Activated CD4-positive, alpha-beta T cell treated with anti-CD3 and anti-CD28 coated beads, Interleukin-2, amount 10 ng/mL, durations not matched to agents 7 days and 5 days (primary cell): ENCODE data around the gene SQOR. TPM values are rescaled to one million over a fixed set of nuclear protein-coding genes. Genes with fewer than 3 reads are reported as not detected.
"Not testable (repeated sequence)": the region's sequence is repeated elsewhere in the genome, so short reads cannot be mapped to it uniquely, and the experiment has no call there.

Experiments used
- CTCF ChIA-PET: fragments of 350-600 bp; sonication (Branson Sonifier 250); formaldehyde crosslinking; loops from one replicate; lab custom pipeline; 2021; ENCODE audit warnings: antibody characterized with exemption; lab: Charles Lee
- POLR2A ChIA-PET: fragments of 350-600 bp; sonication (Branson Sonifier 250); formaldehyde crosslinking; loops from one replicate; lab custom pipeline; 2021; ENCODE audit warnings: antibody characterized with exemption; lab: Charles Lee
- DNase-seq: peaks from one replicate; pipeline ENCODE4 v3.0.0-alpha.2; 2020
- H3K27ac Mint-ChIP-seq: one replicate; pipeline ENCODE4 v1.8.0; 2021; ENCODE audit warnings: mild to moderate bottlenecking, moderate library complexity, mixed read lengths
- H3K27me3 Mint-ChIP-seq: one replicate; pipeline ENCODE4 v1.8.0; 2021; ENCODE audit warnings: mixed read lengths
- H3K36me3 Mint-ChIP-seq: one replicate; pipeline ENCODE4 v1.8.0; 2021; ENCODE audit warnings: low read depth, mixed read lengths
- H3K4me1 Mint-ChIP-seq: one replicate; pipeline ENCODE4 v1.8.0; 2021; ENCODE audit warnings: mixed read lengths
- H3K4me3 Mint-ChIP-seq: one replicate; pipeline ENCODE4 v1.8.0; 2021; ENCODE audit warnings: mild to moderate bottlenecking, moderate library complexity, mixed read lengths
- H3K9me3 Mint-ChIP-seq: one replicate; pipeline ENCODE4 v1.8.0; 2021; ENCODE audit warnings: mixed read lengths
- total RNA-seq, 2 experiments: library from RNA; stranded (reverse); gene quantifications; one replicate each; pipeline ENCODE4 v1.2.3, GENCODE V29; 2021

The SQOR gene
- total RNA-seq, 2 experiments from 2014 or later: 98.6 to 99.1 TPM

GRCh38 chr15:45650007-45650406 lies 15.2 kb downstream of the SQOR start:
- peaks cover 34% of the 10 kb centered on the region for H3K36me3 Mint-ChIP-seq
- H3K4me1 Mint-ChIP-seq: peaks cover 45% of the 10 kb centered on the region
- H3K4me3 Mint-ChIP-seq, DNase-seq, H3K27me3 Mint-ChIP-seq, H3K9me3 Mint-ChIP-seq, CTCF ChIA-PET, POLR2A ChIA-PET: not testable (repeated sequence)
- H3K27ac Mint-ChIP-seq: peak overlapping the region; percentile 10

GRCh38 chr15:45650889-45651525 lies 16.2 kb downstream of the SQOR start:
- Mint-ChIP-seq H3K4me1 (peaks cover 38% of the 10 kb centered on the region), H3K27ac (no peak overlapping the region), H3K4me3 (no peak overlapping the region), H3K36me3 (peaks cover 32% of the 10 kb centered on the region), H3K9me3 (peaks cover 6% of the 10 kb centered on the region), H3K27me3 (no peaks in the 10 kb centered on the region)
- DNase-seq: no peak
- ChIA-PET CTCF (no interaction called here), POLR2A (no interaction called here)

- peaks cover 31% of the 10 kb centered on the region for H3K36me3 Mint-ChIP-seq
- no peak overlapping the region for H3K4me3 Mint-ChIP-seq
- DNase-seq: no peak
- H3K27me3 Mint-ChIP-seq: no peaks in the 10 kb centered on the region
- CTCF ChIA-PET: interaction anchor here (1.2 to 1.5 kb wide), 2 partner anchors 9 to 13 kb away, joined by 3 to 5 read pairs; no protein-coding TSS in a partner anchor
- H3K9me3 Mint-ChIP-seq: peaks cover 6% of the 10 kb centered on the region
- no peak overlapping the region for H3K27ac Mint-ChIP-seq
- H3K4me1 Mint-ChIP-seq: peaks cover 31% of the 10 kb centered on the region
- POLR2A ChIA-PET: no interaction called here
These were observed 19.0 kb downstream of the SQOR start for GRCh38 chr15:45653702-45654424.

GRCh38 chr15:45654749-45655148 lies 19.9 kb downstream of the SQOR start:
- Mint-ChIP-seq H3K4me1 (peaks cover 28% of the 10 kb centered on the region), H3K9me3 (peaks cover 6% of the 10 kb centered on the region), H3K36me3 (peaks cover 37% of the 10 kb centered on the region), H3K27ac (no peak overlapping the region), H3K4me3 (no peak overlapping the region), H3K27me3 (no peaks in the 10 kb centered on the region)
- POLR2A ChIA-PET: no interaction called here
- CTCF ChIA-PET: interaction anchor here (1.5 kb wide), 1 partner anchor 10 kb away, joined by 3 read pairs; no protein-coding TSS in a partner anchor
- DNase-seq: no peak

DNA sequence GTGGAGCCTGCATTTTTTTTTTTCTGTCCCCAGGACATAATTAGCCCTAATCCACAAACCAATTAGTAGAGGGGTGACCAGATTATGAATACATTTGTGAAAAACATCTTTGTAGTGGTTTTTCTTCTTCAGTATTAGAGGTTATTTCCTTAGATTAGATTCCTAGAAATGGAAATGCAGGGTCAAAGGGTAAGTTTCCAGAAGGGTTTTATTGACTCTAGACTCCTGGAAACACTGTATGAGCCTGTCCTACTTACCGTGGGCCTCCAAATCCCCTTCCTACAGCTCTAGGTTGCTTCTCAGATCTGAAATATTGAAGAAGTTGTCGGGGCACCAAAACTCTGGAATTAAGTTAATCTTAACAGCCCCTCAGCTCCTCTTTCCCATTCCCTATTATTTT lies 22.4 kb downstream of the SQOR start:
- Mint-ChIP-seq H3K27ac (no peak overlapping the region), H3K9me3 (no peaks in the 10 kb centered on the region), H3K36me3 (peaks cover 34% of the 10 kb centered on the region), H3K27me3 (no peaks in the 10 kb centered on the region), H3K4me3 (no peak overlapping the region), H3K4me1 (peaks cover 24% of the 10 kb centered on the region)
- no peak for DNase-seq
- CTCF ChIA-PET: no interaction called here
- POLR2A ChIA-PET: no interaction called here

GRCh38 chr15:45657764-45658545 lies 23.1 kb downstream of the SQOR start:
- Mint-ChIP-seq H3K36me3 (peaks cover 35% of the 10 kb centered on the region), H3K9me3 (no peaks in the 10 kb centered on the region), H3K27ac (no peak overlapping the region), H3K4me3 (no peak overlapping the region), H3K27me3 (no peaks in the 10 kb centered on the region), H3K4me1 (peaks cover 22% of the 10 kb centered on the region)
- CTCF ChIA-PET: interaction anchor here (0.7 to 1.1 kb wide), 2 partner anchors 27 to 227 kb away, joined by 3 read pairs; no protein-coding TSS in a partner anchor
- POLR2A ChIA-PET: no interaction called here
- no peak for DNase-seq

GRCh38 chr15:45660231-45660979 lies 25.6 kb downstream of the SQOR start:
- H3K9me3 Mint-ChIP-seq: no peaks in the 10 kb centered on the region
- no peak overlapping the region for H3K4me3 Mint-ChIP-seq
- H3K36me3 Mint-ChIP-seq: peaks cover 38% of the 10 kb centered on the region
- no peaks in the 10 kb centered on the region for H3K27me3 Mint-ChIP-seq
- POLR2A ChIA-PET: no interaction called here
- H3K4me1 Mint-ChIP-seq: peaks cover 8% of the 10 kb centered on the region
- H3K27ac Mint-ChIP-seq: no peak overlapping the region
- CTCF ChIA-PET: interaction anchor here (0.9 kb wide), 1 partner anchor 18 kb away, joined by 4 read pairs; no protein-coding TSS in a partner anchor
- no peak for DNase-seq

DNA sequence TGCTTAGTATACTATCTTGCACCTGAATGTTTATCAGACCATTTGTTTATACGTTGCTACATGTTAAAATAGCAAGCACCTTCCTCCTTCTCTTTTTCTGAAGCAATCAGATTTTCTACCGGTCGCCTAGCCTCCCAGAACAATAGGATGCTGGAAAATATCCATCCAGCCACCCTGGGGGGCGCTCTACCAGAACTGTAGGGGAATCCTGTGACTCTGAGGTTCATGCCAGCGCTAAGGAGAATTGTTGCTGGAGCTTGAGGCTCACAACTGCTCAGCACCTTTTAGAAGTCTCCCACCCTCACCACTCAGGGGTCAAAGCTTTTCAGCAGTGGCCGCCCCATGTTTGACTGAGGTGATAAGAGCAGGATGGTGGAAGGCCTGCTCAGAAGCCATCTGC lies 27.5 kb downstream of the SQOR start:
- Mint-ChIP-seq H3K27ac (no peak overlapping the region), H3K36me3 (peaks cover 46% of the 10 kb centered on the region), H3K4me1 (peaks cover 7% of the 10 kb centered on the region), H3K4me3 (no peak overlapping the region), H3K9me3 (no peaks in the 10 kb centered on the region), H3K27me3 (no peaks in the 10 kb centered on the region)
- DNase-seq: no peak
- ChIA-PET POLR2A (no interaction called here), CTCF (no interaction called here)

DNA sequence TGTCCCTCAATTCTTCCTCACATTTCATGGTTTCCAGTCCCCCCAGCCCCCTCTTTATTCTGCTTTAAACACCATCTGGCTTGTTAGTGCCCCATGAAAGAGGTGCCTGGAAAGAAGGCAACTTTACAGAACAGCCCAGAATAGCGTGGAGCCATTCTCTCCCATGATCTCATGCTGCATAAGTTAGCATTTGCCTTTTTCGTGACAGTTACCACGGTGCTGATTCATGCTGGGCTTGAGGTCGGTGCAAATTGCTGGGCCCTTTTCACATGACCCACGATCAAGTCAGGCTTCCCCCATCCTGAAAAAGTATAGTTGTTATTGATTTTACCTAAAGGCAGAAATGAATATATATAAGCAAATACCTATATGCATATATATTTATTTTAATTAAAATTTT lies 29.6 kb downstream of the SQOR start:
- ChIA-PET CTCF (no interaction called here), POLR2A (no interaction called here)
- H3K4me3 Mint-ChIP-seq: no peak overlapping the region
- no peaks in the 10 kb centered on the region for H3K27me3 Mint-ChIP-seq
- no peak for DNase-seq
- no peaks in the 10 kb centered on the region for H3K9me3 Mint-ChIP-seq
- peaks cover 7% of the 10 kb centered on the region for H3K4me1 Mint-ChIP-seq
- H3K36me3 Mint-ChIP-seq: peaks cover 48% of the 10 kb centered on the region
- H3K27ac Mint-ChIP-seq: no peak overlapping the region

- Mint-ChIP-seq H3K4me1 (peaks cover 7% of the 10 kb centered on the region), H3K9me3 (no peaks in the 10 kb centered on the region), H3K36me3 (peaks cover 47% of the 10 kb centered on the region), H3K27ac (no peak overlapping the region), H3K27me3 (no peaks in the 10 kb centered on the region), H3K4me3 (no peak overlapping the region)
- DNase-seq: no peak
- ChIA-PET CTCF (interaction anchor here (0.7 kb wide), 1 partner anchor 26 kb away, joined by 3 read pairs; no protein-coding TSS in a partner anchor), POLR2A (no interaction called here)
These were observed 30.4 kb downstream of the SQOR start for GRCh38 chr15:45665261-45665660.

GRCh38 chr15:45666119-45666875 lies 31.5 kb downstream of the SQOR start:
- Mint-ChIP-seq H3K4me1 (peaks cover 8% of the 10 kb centered on the region), H3K9me3 (no peaks in the 10 kb centered on the region), H3K36me3 (peaks cover 52% of the 10 kb centered on the region), H3K4me3 (no peak overlapping the region), H3K27me3 (no peaks in the 10 kb centered on the region), H3K27ac (peak overlapping the region; percentile 3)
- DNase-seq: no peak
- POLR2A ChIA-PET: no interaction called here
- CTCF ChIA-PET: no interaction called here

GRCh38 chr15:45667002-45667401 lies 32.2 kb downstream of the SQOR start:
- ChIA-PET CTCF (no interaction called here), POLR2A (no interaction called here)
- no peak overlapping the region for H3K4me3 Mint-ChIP-seq
- H3K27ac Mint-ChIP-seq: peak overlapping the region; percentile 9
- H3K36me3 Mint-ChIP-seq: peaks cover 50% of the 10 kb centered on the region
- peaks cover 8% of the 10 kb centered on the region for H3K4me1 Mint-ChIP-seq
- H3K9me3 Mint-ChIP-seq: no peaks in the 10 kb centered on the region
- H3K27me3 Mint-ChIP-seq: no peaks in the 10 kb centered on the region
- DNase-seq: no peak
